GM21360 (cell line): Measurements from ENCODE around the gene RTP3.
"Not testable (repeated sequence)": the region's sequence is repeated elsewhere in the genome, so short reads cannot be mapped to it uniquely, and the experiment has no call there.

Experiments used
- ATAC-seq: cut with Tn5 transposase; IDR thresholded peaks from one replicate; pipeline ENCODE4 v1.9.1; 2021; ENCODE audit warnings: mild to moderate bottlenecking, moderate library complexity; ENCODE audit not compliant: unreplicated experiment

The RTP3 gene

DNA sequence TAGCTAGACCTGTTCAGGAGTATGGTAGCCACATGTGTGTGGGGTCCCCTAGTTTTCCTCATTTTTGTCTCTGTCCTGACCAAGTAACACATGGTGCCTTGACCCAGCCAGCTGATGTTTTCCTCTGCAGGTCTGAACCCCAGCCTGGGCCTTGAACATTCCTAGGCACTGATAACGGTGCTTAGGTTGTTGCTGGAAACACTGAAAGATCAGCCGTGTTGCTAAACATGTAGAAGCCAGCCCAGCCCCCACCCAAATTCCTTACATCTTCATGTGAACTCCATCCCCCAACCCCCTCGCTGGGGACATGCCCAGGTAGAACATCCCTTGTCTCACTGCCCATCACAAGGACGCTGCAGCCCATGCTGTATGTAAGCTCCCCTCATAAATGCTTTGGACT is 18.7 kb downstream of the RTP3 start:
- ATAC-seq = no peak

DNA sequence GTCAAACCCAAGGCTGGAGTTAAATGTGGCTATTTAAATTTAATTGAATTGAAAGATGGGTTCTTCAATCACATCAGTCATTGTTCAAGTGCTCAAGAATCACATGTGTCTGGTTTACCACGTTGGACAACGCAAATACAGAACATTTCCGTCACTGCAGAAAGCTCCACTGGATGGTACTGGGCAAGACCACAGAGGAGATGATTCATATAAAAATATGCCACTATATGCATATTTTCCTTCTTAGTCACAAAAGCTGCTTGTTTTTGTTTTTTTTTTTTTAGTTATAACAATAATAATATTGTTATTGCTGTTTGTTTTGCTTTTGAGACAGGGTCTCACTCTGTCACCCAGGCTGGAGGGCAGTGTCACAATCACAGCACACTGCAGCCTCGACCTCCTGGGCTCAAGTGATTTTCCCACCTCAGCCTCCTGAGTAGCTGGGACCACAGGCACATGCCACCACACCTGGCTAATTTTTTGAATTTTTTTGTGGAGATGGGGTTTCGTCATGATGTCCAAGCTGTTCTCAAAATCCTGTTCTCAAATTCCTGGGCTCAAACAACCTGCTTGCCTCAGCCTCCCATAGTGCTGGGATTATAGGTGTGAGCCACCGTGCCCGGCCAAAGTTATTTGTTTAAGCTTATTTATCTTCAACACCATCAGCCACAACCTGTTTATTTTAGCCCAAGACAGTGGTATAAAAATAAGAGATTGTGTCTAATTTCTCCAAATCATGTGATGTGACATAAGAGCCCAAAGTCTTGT is 19.4 kb downstream of the RTP3 start:
- ATAC-seq = no peak

DNA sequence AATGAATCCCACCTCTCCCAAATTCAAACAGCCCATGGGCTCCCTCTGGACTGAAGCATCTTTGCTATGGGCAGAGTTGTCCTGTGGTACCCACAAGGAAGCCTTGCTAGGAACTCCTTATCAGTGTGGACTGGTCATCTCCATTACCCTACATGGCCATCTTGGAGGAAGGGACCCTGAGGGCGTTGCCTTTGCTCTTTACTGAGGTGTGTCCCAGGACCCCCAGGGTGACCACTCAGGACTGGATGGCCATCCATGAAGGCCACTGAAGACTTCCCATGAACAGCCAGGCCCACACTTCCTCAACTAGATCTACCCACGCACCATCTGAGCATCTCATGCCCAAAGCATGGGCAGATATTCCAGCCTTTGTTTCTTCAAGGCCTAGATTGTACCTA is 20.0 kb downstream of the RTP3 start:
- no peak for ATAC-seq

DNA sequence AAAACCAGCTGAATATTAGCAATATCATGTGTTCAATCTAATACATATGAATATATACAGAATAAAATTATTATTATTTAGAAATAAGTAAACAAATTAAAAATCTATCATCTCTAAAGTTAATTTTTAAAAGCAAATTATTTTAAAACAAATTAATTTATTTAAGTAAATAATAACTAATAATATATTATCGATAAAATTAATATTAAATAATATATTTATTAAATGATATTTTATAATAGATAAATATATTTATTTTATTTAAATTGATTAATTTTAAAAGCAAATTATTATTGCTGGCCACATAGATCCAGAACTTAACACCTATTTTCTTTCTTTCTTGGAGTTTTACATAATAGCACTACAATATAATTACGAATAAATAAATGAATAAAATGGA is 22.2 kb downstream of the RTP3 start:
- ATAC-seq = no peak

DNA sequence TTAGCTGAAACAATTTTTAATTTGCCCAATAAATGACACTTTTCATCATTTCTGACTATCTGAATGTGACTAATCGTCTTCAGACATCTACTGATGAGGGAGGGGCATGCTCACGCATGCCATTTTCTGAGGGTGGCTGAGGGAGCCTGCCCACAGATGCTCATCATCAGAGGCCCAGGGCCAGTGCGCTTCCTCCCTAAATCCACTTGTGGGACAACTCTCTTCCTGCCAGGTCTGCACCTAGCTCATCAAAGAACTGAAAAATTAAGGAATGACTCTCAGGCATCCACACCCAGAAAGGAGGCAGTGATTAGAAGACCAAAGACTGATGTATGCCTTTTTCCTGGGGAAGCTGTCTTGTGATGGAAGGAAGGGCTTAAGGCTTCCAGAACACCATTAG is 22.8 kb downstream of the RTP3 start:
- no peak for ATAC-seq

DNA sequence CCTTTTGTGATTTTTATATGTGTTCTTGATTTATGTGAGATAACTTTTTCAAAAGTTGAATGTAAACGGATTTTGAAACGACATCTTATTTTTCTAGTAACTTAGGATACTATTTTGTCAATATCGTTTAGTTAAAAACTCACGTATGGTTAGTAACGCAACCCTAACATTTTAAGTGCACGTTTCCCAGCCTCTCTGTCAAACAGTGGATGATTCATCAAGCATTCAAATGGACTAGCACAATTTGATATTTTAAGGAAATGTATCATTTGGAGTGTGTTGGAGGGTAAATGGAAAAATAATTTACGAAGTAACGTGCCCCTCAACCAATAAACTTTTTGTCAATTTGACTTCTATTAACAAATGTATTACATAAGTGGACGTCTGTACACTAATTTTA is 23.3 kb downstream of the RTP3 start:
- no peak for ATAC-seq

DNA sequence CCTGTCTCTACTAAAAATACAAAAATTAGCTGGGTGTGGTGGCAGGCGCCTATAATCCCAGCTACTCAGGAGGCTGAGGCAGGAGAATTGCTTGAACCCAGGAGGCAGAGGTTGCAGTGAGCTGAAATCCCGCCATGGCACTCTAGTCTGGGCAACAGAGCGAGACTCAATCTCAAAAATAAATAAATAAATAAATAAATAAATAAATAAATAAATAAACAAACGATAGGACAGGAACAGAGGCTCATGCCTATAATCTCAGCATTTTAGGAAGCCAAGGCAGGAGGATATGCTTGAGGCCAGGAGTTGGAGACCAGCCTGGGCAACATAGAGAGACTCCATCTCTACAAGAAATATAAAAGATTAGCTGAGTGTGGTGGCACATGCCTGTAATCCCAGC is 24.4 kb downstream of the RTP3 start:
- ATAC-seq = not testable (repeated sequence)

DNA sequence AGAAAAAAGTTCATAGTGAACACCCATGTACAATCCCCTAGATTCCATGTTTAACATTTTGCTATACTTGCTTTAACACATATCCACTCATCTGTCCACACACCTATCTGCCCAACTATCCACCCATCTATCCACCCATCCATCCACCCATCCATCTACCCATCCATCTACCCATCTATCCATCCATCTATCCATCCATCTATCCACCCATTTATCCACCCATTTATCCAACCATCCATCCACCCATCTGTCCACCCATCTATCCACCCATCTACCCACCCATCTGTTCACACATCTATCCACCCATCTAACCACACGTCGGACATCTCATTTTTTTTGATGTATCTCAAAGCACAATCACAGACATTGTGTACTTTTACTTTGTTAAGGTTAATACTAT is 25.8 kb downstream of the RTP3 start:
- no peak for ATAC-seq

DNA sequence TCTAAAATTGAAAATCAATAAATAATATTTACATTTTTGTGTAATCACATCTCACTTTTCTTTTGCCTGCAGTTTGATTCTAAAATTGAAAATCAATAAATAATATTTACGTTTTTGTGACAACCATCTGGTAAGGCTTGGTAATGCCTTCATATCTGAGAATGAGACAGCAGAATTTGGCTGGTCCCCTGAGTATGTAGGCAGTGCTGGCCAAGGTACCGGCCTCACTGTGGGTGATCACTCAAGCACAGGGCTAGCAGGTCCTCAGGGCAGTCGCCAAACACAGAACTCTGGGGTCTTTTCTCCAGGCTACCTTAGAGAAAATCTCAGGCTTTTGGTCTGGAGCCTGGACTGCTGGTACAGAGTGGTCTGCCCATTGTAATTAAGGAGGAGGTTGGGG is 26.2 kb downstream of the RTP3 start:
- ATAC-seq = no peak

DNA sequence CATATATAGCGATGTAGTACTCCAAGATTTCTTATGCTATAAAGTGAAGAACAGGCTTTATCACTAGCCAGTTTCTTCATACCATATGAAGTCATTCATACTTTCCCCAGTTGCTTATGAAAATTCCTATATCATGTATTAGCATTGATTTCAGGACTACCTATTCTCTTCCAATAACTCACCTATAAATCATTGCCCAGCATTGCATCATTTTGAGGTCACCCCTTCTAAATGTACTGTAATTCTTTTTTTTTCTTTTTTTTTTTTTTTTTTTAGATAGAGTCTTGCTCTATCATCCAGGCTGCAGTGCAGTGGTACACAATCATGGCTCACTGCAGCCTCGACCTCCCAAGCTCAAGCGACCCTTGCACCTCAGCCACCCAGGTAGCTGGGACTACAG is 27.1 kb downstream of the RTP3 start:
- no peak for ATAC-seq

DNA sequence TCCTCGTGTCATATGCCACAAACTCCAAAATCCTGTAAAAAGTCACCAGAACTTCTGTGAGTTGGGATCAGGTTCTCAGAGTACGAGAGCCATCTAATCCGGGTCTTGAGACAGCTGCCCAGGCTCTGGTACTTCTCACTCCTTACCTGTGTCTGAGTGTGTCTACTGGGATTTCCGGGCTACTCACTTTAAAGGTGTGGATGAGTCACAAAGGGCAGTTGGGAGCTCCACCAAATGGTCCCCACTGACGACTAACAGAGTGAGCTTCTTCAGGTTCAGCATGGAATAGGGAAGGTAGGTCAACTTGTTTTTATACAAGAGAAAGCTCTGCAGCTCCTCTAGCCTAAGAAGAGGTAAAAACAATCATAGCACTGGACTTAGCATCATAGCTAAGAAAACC is 29.5 kb downstream of the RTP3 start:
- ATAC-seq = no peak

DNA sequence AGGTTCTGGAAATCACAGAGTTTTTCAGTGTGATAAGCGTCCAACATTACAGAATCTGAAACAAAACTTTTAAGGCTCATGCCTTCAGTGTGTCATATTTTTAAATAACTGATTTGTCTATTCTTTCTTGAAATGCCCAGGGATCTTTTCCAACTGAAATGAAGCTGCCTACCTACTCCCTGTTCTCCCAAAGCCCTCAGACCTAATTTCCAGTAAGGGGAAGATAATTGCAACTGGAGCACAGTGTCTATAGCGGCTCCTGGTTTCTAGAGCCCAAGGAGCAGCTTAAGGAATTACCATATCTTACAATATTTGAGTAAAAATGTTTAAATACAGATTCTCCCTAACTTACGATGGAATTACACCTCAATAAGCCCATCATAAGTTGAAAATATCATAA is 35.3 kb downstream of the RTP3 start:
- no peak for ATAC-seq

DNA sequence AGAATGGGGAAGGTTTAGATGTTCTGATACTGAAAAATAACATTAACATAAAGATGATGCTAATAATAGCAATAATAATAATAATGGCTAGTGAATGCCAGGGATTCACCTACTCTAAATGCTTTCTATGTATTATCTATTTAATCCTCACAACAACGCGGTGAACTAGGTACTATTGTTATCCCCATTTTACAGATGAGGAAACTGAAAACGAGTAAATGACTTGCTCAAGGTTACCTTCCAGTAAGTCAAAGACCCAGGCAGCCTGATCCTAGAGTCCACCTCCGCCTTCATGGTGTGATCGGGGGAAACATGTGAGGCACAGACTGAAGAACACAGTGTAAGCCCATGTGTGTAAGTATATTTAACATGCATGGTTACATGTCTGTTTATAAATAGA is 38.0 kb downstream of the RTP3 start:
- no peak for ATAC-seq

DNA sequence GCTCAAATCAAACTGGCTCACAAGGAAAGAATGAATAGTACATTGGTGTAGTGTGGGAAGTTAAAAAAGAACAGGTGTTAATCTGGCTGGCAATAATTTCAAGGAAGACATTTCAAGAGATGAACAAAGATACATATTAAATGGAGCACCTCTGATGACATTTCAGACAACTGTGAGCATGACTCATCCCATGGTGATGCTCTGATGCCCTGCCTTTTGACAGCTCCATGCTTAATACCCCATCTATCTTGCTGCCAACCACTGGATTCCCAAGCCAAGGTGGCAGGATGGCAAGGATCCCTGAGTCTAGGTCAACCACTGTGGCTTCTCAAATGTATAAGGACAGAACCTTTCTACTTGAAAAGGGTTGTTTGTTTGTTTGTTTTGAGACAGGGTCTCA is 39.0 kb downstream of the RTP3 start:
- ATAC-seq = no peak

DNA sequence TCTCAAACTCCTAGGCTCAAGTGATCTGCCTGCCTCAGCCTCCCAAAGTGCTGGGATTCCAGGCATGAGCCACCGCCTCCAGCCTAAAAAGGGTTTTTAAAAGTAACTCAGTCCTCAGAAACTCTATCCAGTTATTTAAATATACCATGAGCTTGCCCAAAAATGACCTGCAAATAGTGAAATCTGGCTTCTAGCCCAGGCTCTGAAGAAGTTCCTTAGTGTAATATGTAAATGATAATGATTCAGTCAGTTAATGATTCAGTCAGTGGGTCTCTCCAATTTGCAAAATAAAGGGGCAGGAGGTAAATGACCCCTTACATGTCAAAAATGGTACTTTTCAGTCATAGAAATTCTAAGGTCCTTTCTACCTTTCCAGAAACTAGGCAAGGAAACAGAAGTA is 39.5 kb downstream of the RTP3 start:
- ATAC-seq = no peak

DNA sequence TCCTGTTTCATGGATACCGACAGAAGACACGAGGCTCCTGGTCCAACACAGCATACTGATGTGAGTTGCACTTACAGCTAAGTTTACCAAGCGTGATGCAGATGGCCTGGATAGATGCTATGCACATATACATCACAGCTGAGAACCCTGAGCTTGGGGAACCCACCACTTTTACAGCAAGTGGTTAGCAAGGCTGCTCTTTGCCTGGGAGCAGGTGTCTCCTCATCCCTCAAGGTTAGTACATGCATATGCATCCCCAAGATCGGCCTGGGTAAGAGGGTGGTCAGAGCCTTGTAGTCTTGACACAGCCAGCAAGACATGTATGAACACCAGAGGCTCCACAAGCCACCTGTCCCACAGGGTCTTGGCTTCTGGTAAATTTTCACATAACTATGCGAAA is 40.0 kb downstream of the RTP3 start:
- no peak for ATAC-seq

DNA sequence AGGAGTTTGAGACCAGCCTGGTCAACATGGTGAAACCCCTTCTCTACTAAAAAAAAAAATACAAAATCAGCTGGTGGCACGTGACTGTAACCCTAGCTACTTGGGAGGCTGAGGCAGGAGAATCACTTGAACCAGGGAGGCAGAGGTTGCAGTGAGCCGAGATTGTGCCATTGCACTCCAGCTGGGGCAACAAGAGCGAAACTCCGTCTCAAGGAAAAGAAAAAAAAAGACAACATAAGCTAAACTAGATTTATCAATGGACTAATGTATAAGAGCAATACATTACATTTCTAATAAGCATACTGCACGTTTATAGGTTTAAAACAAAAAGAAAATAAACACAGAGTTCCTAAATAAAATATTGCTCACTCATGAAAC is 40.6 kb downstream of the RTP3 start:
- peak; percentile 2 for ATAC-seq

DNA sequence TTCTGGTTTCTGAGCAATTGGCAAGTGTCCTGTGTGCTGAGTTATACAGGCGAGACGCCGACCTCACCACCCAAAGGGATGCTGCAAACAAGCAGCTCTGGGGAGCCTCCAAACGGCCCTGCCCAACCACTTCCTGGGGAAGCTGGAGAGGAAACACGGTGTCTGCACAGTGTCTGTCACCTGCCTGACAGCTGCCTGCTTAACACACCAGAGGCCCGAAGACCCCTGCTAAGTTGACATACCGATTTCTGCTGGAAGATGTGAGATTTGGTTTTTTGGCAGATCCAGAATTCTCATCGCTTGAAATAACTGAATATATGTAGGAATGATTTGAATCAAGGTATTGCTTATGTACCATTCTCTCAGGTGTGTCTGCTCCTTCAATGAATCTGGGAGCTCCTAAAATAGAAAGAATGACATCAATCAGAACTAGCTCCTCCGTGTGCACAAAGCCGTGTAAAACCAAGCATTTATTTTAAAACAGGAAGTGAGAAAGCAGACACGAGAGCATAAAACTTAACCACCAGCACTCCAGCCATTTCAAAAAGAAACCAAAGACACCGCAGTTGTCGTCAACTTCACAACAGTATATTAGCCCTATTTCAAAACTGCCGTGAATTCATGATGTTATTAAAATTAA is 41.1 kb downstream of the RTP3 start:
- ATAC-seq = peak; percentile 80

DNA sequence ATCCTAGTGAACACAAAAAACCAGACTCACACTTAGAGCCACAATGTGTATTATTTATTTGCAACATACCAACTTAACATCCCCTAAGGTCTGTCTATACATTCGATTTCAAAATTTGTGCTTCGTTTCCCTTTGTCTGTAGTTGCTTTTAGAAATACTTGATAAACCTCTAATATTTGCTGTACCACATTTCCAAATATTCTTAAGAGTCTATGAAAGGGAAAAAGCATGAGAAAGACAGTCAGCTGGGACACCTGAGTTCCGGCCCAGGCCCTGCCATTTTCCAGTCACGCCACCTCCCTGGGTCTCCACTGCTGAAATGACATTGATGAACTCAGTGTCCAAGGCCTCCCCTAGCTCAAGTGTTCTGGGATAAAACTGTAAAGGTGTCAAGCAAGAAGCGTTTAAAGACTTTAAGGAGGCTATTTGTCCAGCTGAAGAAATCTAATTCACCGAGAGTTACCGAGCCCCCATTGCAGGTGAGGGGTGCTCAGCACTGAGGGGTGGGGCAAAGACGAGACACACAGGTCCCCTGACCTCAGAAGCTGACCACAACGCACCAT is 41.7 kb downstream of the RTP3 start:
- no peak for ATAC-seq

DNA sequence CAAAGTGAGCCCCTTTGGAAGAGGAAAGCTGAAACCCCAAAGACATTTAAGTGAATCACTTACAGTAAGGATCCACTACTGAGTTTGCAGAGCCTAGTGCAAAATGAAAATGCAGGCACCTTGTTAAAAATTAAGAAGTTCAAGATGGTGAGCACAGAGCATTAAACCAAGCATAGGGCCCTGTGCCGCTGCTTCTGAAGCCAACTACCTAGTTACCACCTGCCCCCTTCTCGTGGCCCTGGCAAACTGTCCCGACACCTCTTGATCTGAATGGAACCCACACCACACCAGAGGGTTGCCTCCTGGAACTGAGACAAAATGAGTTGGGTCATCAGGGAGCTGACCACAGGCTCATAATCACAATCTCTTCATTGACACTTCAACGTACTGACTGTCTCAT is 42.8 kb downstream of the RTP3 start:
- no peak for ATAC-seq

DNA sequence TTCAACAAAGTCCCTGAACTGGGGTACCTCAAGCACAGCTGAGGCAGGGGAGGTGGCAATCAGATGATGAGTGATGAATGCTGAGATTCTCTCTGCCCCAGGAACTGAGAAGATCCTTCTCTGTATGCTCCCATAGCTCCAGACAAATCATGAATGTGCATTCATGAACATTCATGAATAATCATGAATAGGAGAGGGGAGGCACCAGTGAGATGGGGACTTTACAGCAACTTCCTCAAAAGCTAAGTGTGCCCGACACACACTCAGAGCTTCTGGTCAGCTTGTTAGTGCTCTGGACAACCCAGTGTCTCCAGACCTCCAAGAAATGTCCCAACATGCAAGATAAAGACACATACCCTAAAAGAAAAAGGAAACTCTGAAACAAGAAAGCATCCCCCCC is 44.1 kb downstream of the RTP3 start:
- no peak for ATAC-seq

DNA sequence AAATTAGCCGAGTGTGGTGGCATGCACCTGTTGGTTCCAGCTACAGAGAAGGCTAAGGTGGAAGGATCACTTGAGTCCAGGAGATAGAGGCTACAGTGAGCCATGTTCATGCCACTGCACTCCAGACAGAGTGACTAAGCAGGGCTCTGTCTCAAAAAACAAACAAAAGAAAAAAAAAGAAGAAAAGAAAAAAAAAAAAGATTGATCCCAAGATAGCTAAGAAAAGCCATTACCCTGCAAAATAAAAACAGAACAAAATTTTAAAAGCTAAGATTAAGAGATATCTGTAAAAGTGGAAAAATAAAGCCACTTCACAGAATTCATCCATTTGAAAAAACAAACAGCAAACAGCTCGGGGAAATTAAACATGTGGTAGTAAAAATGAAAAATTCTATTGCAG is 44.6 kb downstream of the RTP3 start:
- ATAC-seq = no peak

DNA sequence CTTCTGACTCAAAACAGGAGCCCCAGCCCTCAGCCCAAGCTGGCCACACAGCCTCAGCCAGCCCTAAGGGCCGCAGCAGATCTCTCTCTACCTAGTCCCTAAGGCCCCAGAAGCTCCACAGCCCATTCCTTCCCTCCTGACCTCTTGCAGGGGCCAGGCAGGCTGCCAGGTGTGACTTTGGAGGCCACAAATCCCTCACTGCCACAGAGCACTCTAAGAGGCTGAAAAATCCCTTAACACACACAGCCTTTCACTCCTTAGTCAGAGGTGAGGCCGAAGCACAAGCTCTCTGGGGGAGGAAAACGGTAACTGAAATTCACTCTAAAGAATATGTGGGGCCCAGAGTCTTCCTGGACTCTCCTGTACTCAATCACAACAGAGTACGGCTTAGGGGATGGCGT is 45.0 kb downstream of the RTP3 start:
- ATAC-seq = no peak
